HG03045 (cell line): ENCODE results near the gene DIDO1.

ENCODE experiments used
- ATAC-seq: cut with Tn5 transposase; IDR thresholded peaks from one replicate; pipeline ENCODE4 v1.9.1; 2021; ENCODE audit warnings: mild to moderate bottlenecking, moderate library complexity; ENCODE audit not compliant: unreplicated experiment

DIDO1 gene

GRCh38 chr20:62838128-62838891, 88.0 kb downstream of the DIDO1 start:
- ATAC-seq: no peak

- ATAC-seq: no peak
These were observed 88.5 kb downstream of the DIDO1 start for GRCh38 chr20:62837790-62838127.

- no peak for ATAC-seq
These were observed 89.3 kb downstream of the DIDO1 start for GRCh38 chr20:62836967-62837490.

- ATAC-seq: no peak
These were observed 90.1 kb downstream of the DIDO1 start for GRCh38 chr20:62835931-62836861.

- no peak for ATAC-seq
These were observed 91.2 kb downstream of the DIDO1 start for GRCh38 chr20:62834967-62835730.

GRCh38 chr20:62832951-62833391, 93.3 kb downstream of the DIDO1 start:
- no peak for ATAC-seq

GRCh38 chr20:62832212-62832922, 93.9 kb downstream of the DIDO1 start:
- ATAC-seq: no peak

GRCh38 chr20:62831854-62832211, 94.5 kb downstream of the DIDO1 start:
- ATAC-seq: no peak

- no peak for ATAC-seq
These were observed 94.9 kb downstream of the DIDO1 start for GRCh38 chr20:62831361-62831788.

- no peak for ATAC-seq
These were observed 95.5 kb downstream of the DIDO1 start for GRCh38 chr20:62830821-62831220.

GRCh38 chr20:62830251-62830650, 96.1 kb downstream of the DIDO1 start:
- no peak for ATAC-seq

GRCh38 chr20:62829231-62830230, 96.8 kb downstream of the DIDO1 start:
- ATAC-seq: no peak

GRCh38 chr20:62828511-62829230, 97.6 kb downstream of the DIDO1 start:
- no peak for ATAC-seq

- ATAC-seq: no peak
These were observed 98.3 kb downstream of the DIDO1 start for GRCh38 chr20:62828051-62828450.
